Brain pericyte (primary cell): ENCODE results near the gene IDH2.

ENCODE experiments used
- DNase-seq: peaks from one replicate; pipeline ENCODE4 v3.0.0-alpha.2; 2012; ENCODE audit warnings: low read depth, low spot score

The IDH2 gene

GRCh38 chr15:90043530-90044010, 58.7 kb downstream of the IDH2 start:
- no peak for DNase-seq

GRCh38 chr15:90042766-90043529, 59.3 kb downstream of the IDH2 start:
- no peak for DNase-seq

GRCh38 chr15:90042356-90042755, 59.9 kb downstream of the IDH2 start:
- no peak for DNase-seq

GRCh38 chr15:90040618-90041017, 61.6 kb downstream of the IDH2 start:
- no peak for DNase-seq

- DNase-seq, result no peak
Measured at GRCh38 chr15:90039996-90040395, 62.3 kb downstream of the IDH2 start.

- DNase-seq, result no peak
Measured at GRCh38 chr15:90038632-90039095, 63.6 kb downstream of the IDH2 start.

- DNase-seq, result no peak
Measured at GRCh38 chr15:90037961-90038631, 64.2 kb downstream of the IDH2 start.

- DNase-seq, result no peak
Measured at GRCh38 chr15:90037511-90037860, 64.8 kb downstream of the IDH2 start.

- DNase-seq, result no peak
Measured at GRCh38 chr15:90036806-90037510, 65.3 kb downstream of the IDH2 start.

GRCh38 chr15:90036343-90036742, 65.9 kb downstream of the IDH2 start:
- DNase-seq, result no peak

- no peak for DNase-seq
Measured at GRCh38 chr15:90035840-90036230, 66.4 kb downstream of the IDH2 start.

- no peak for DNase-seq
Measured at GRCh38 chr15:90035095-90035839, 67.0 kb downstream of the IDH2 start.

- no peak for DNase-seq
Measured at GRCh38 chr15:90033448-90033847, 68.8 kb downstream of the IDH2 start.
